Uterus (tissue), 4 donors: Measurements from ENCODE around the gene CFAP92. TPM values are rescaled to one million over a fixed set of nuclear protein-coding genes. Genes with fewer than 3 reads are reported as not detected.

ENCODE experiments used
- DNase-seq, 2 donors: peaks; one replicate each; pipeline ENCODE4 v3.0.0-alpha.2; 2019 to 2020
- H3K27ac ChIP-seq, 2 donors: fragments of 200-600 bp; sonication (generic); 1 replicate in 1 of 2; 2 replicates in 1 of 2; pipeline ENCODE4 v1.5.1; 2016 to 2018
- H3K27me3 ChIP-seq, 2 donors: fragments of 200-600 bp; sonication (generic); one replicate each; pipeline ENCODE4 v1.5.1; 2018 to 2019; ENCODE audit warnings: control low read depth in 1 of 2
- H3K36me3 ChIP-seq, 2 donors: fragments of 200-600 bp; sonication (generic); one replicate each; pipeline ENCODE4 v1.5.1; 2019; ENCODE audit warnings: control low read depth in 1 of 2
- H3K4me1 ChIP-seq, 2 donors: fragments of 200-600 bp; sonication (generic); one replicate each; pipeline ENCODE4 v1.5.1; 2018 to 2019; ENCODE audit warnings: control low read depth in 1 of 2
- H3K4me3 ChIP-seq, 2 donors: fragments of 200-600 bp; sonication (generic); 1 replicate in 1 of 2; 2 replicates in 1 of 2; pipeline ENCODE4 v1.5.1; 2018 to 2019; ENCODE audit warnings: mild to moderate bottlenecking in 1 of 2
- H3K9me3 ChIP-seq, 2 donors: fragments of 200-600 bp; sonication (generic); one replicate each; pipeline ENCODE4 v1.5.1; 2019; ENCODE audit warnings: control low read depth in 1 of 2
- CTCF ChIP-seq, 4 experiments: fragments of 200-600 bp in 2 of 4; fragments of 450-650 bp in 2 of 4; sonication (generic) in 2 of 4; IDR thresholded peaks; one replicate each; pipeline ENCODE4 v1.5.1; 2016 to 2019; ENCODE audit warnings: antibody characterized with exemption in 4 of 4, mild to moderate bottlenecking in 2 of 4, moderate library complexity in 1 of 4
- POLR2A ChIP-seq, 2 donors: fragments of 450-650 bp; IDR thresholded peaks; one replicate each; pipeline ENCODE4 v1.6.1; 2016; ENCODE audit warnings: antibody characterized with exemption in 2 of 2, mild to moderate bottlenecking in 1 of 2, moderate library complexity in 1 of 2
- intact Hi-C: fragments of 100-400 bp; cut with DNase I; formaldehyde crosslinking; loops from one replicate; pipeline ENCODE4 v1.15.1; 2023; ENCODE audit warnings: low total_unique reads
- total RNA-seq, 4 donors: library from RNA; depleted of rRNA in 3 of 4; stranded (reverse); fragments of >200 nt in 3 of 4; gene quantifications; one replicate each; pipeline versions ENCODE4 v1.1.0 to v1.2.4, GENCODE V29; 2014 to 2023
- donor health status: DM: yes; HTN: yes; CAD: no.

The CFAP92 gene
- total RNA-seq, result 1 to 10 TPM in 2 of 4 donors, under 1 TPM in 1, not detected in 1; 0.95 to 3.5 (median 2.1) TPM

- Histone ChIP-seq H3K4me1 (no peaks in the 10 kb centered on the region), H3K4me3 (peak within 1 kb of the TSS; percentile 13 to 37), H3K36me3 (no peaks in the 10 kb centered on the region), H3K27ac (no peak within 1 kb of the TSS), H3K27me3 (no peaks in the 10 kb centered on the region), H3K9me3 (no peaks in the 10 kb centered on the region)
- TF ChIP-seq POLR2A (IDR thresholded peaks at IDR 0.05), result no peak
- no peak for TF ChIP-seq CTCF (IDR thresholded peaks at IDR 0.05)
- DNase-seq, result peak; percentile 87 to 92
- intact Hi-C loops, result no loop called here
These were observed at the start of gene CFAP92 for GRCh38 chr3:128993461-128994172. Gene CFAP92, minus strand, starts transcription at chr3:128994076. Its CDS starts 772 bp downstream, at chr3:128993304.

- no peak for DNase-seq
- no peaks in the 10 kb centered on the region for H3K36me3 ChIP-seq
- peaks cover 0 to 3% of the 10 kb centered on the region in 2 donors for H3K4me1 ChIP-seq
- TF ChIP-seq POLR2A (IDR thresholded peaks at IDR 0.05) (no peak), CTCF (IDR thresholded peaks at IDR 0.05) (no peak)
- no peaks in the 10 kb centered on the region for H3K9me3 ChIP-seq
- H3K4me3 ChIP-seq, result no peak overlapping the region
- intact Hi-C loops, result no loop called here
- H3K27me3 ChIP-seq, result peaks cover 0 to 2% of the 10 kb centered on the region in 2 donors
- no peak overlapping the region for H3K27ac ChIP-seq
These were observed 46.9 kb upstream of the CFAP92 start for GRCh38 chr3:129040579-129041300.

GRCh38 chr3:129040039-129040336 is 46.1 kb upstream of the CFAP92 start:
- no peaks in the 10 kb centered on the region for H3K27me3 ChIP-seq
- H3K9me3 ChIP-seq, result no peaks in the 10 kb centered on the region
- H3K4me3 ChIP-seq, result no peak overlapping the region
- H3K27ac ChIP-seq, result no peak overlapping the region
- no peak for TF ChIP-seq POLR2A (IDR thresholded peaks at IDR 0.05)
- no peak for TF ChIP-seq CTCF (IDR thresholded peaks at IDR 0.05)
- H3K4me1 ChIP-seq, result no peaks in the 10 kb centered on the region
- intact Hi-C loops, result no loop called here
- H3K36me3 ChIP-seq, result no peaks in the 10 kb centered on the region
- no peak for DNase-seq

GRCh38 chr3:129039271-129040038 is 45.6 kb upstream of the CFAP92 start:
- no peak overlapping the region for H3K4me3 ChIP-seq
- H3K4me1 ChIP-seq, result no peaks in the 10 kb centered on the region
- DNase-seq, result no peak
- no peak for TF ChIP-seq CTCF (IDR thresholded peaks at IDR 0.05)
- no peak for TF ChIP-seq POLR2A (IDR thresholded peaks at IDR 0.05)
- no peaks in the 10 kb centered on the region for H3K36me3 ChIP-seq
- no peaks in the 10 kb centered on the region for H3K27me3 ChIP-seq
- no peaks in the 10 kb centered on the region for H3K9me3 ChIP-seq
- intact Hi-C loops, result no loop called here
- H3K27ac ChIP-seq, result no peak overlapping the region
